Right lobe of liver (tissue), 6 donors: Measurements from ENCODE around the gene LIMK2. TPM values are rescaled to one million over a fixed set of nuclear protein-coding genes. Genes with fewer than 3 reads are reported as not detected.

Experiments
- ATAC-seq, 4 donors: fragments of 200-7000 bp; cut with Tn5 transposase; one replicate each; pipeline ENCODE4 v1.9.1; 2020; ENCODE audit warnings: mild to moderate bottlenecking in 4 of 4, moderate library complexity in 4 of 4
- DNase-seq, 3 donors: peaks; one replicate each; pipeline ENCODE4 v3.0.0-alpha.2; 2020
- H3K27ac ChIP-seq, 3 donors: fragments of 200-600 bp; one replicate each; pipeline ENCODE4 v1.8.0; 2022
- H3K27me3 ChIP-seq, 2 donors: fragments of 200-600 bp; one replicate each; pipeline ENCODE4 v1.8.0; 2022
- H3K36me3 ChIP-seq, 4 donors: fragments of 200-600 bp; sonication (generic) in 1 of 4; one replicate each; pipeline versions ENCODE4 v1.5.1 to v1.8.0; 2017 to 2022; ENCODE audit warnings: control low read depth in 1 of 4
- H3K4me1 ChIP-seq, 4 donors: fragments of 200-600 bp; sonication (generic) in 1 of 4; one replicate each; pipeline versions ENCODE4 v1.5.1 to v1.8.0; 2017 to 2022; ENCODE audit warnings: control low read depth in 1 of 4
- H3K4me3 ChIP-seq, 3 donors: fragments of 200-600 bp; one replicate each; pipeline ENCODE4 v1.8.0; 2022
- H3K9me3 ChIP-seq, 4 donors: fragments of 200-600 bp; sonication (generic) in 1 of 4; one replicate each; pipeline versions ENCODE4 v1.5.1 to v1.8.0; 2017 to 2022; ENCODE audit warnings: control low read depth in 1 of 4
- POLR2A ChIP-seq: fragments of 450-650 bp; IDR thresholded peaks from one replicate; pipeline ENCODE4 v1.6.1; 2017; ENCODE audit warnings: antibody characterized with exemption, mild to moderate bottlenecking
- WGBS: methylation state at CpG from one replicate; pipeline ENCODE4 v1.1.6; 2018; ENCODE audit warnings: low coverage, low lambda C conversion rate; ENCODE audit not compliant: insufficient coverage; ENCODE audit errors: missing lambda C conversion rate; 5-methylcytosine and 5-hydroxymethylcytosine counted together
- intact Hi-C, 2 donors: fragments of 100-400 bp; cut with DNase I; formaldehyde crosslinking; loops; one replicate each; pipeline versions ENCODE4 v1.11.2 to v1.14.1; 2022
- small RNA-seq, 2 experiments: library from RNA; depleted of rRNA; stranded (forward); fragments of <200 nt; gene quantifications; one replicate each; pipeline ENCODE3, GENCODE V24; 2016
- total RNA-seq, 6 experiments: library from RNA; depleted of rRNA in 2 of 6; stranded (reverse); fragments of >200 nt in 2 of 6; fragmentation: NEBNext Ultra II Directional in 3 of 6; extraction: Animal tissue kit (Norgen Biotek cat#: 25700) in 3 of 6; gene quantifications; one replicate each; pipeline versions ENCODE4 v1.1.0 to v1.2.4, GENCODE V29; 2016 to 2023
- TF ChIP-seq, protein P1 (sequence below), 4 donors: fragments of 200-600 bp in 3 of 4; fragments of 450-650 bp in 1 of 4; IDR thresholded peaks; one replicate each; pipeline versions ENCODE4 v1.5.1 to v1.8.0; 2016 to 2022; ENCODE audit warnings: antibody characterized with exemption in 4 of 4, mild to moderate bottlenecking in 2 of 4
- donor health status: DM: no; HTN: yes; CAD: no.
- donor health status: DM: no; HTN: no; CAD: no.
- donor health status: DM: no; HTN: no; CAD: no.
- donor health status: DM: no; HTN: yes; CAD: no.
- donor health status: DM: no; HTN: yes; CAD: no.

The LIMK2 gene
- total RNA-seq, 6 experiments from 2014 or later = 6.3 to 47.9 (median 19.6) TPM

DNA sequence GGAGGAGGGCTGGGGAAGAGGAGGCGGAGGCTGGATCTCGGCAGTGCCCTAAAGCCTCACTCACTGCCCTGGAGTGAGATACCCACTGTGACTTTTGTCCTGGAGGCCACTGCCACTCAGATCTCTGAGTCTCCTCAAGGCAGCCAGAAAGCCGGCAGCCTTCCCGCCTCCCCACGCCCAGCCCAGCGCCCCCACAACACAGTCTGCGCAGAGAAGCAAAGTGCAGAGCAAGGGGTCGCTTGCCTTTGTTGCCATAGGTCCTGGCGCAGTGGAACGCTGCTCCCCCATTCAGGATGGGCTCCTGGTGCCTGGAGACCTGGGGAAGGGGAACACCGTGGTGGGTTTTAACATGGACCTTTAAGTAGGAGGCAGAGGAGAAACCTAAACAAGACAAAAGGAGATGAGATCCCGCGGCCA, 116.5 kb downstream of the LIMK2 start:
- 88% methylated on average over 9 of the region's 13 CpGs for WGBS
- no peaks in the 10 kb centered on the region for H3K4me1 ChIP-seq
- peaks cover 0 to 48% (median 11%) of the 10 kb centered on the region in 4 donors for H3K36me3 ChIP-seq
- DNase-seq = no peak
- intact Hi-C loops = no loop called here
- H3K27ac ChIP-seq = no peak overlapping the region
- no peaks in the 10 kb centered on the region for H3K9me3 ChIP-seq
- no peak for ATAC-seq
- TF ChIP-seq POLR2A = no peak
- H3K4me3 ChIP-seq = no peak overlapping the region
- H3K27me3 ChIP-seq = no peaks in the 10 kb centered on the region

DNA sequence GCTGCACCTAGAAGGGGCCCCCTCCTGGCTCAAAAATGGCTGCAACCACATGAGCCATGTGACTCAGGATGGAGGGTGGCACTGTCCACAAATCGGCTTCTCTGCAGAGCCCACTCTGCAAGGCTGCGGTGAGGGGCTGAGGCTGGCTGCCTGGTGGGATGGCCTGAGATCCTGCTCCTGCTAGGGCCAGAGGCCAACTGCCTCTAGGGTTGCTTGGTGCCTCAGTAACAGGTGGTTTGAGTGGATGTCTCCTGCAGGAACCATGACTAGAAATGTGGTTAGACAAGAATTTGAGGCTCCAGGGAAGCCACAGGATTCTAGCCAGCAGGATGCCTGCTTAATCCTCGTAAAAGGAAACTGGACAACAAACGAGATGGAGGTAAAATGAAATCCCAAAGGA, 116.9 kb downstream of the LIMK2 start:
- Histone ChIP-seq H3K4me1 (peaks cover 0 to 3% (median 0%) of the 10 kb centered on the region in 4 donors), H3K27me3 (no peaks in the 10 kb centered on the region), H3K4me3 (no peak overlapping the region), H3K27ac (no peak overlapping the region), H3K36me3 (peaks cover 0 to 48% (median 12%) of the 10 kb centered on the region in 4 donors), H3K9me3 (no peaks in the 10 kb centered on the region)
- DNase-seq (no peak), ATAC-seq (no peak)
- 65% methylated on average over 2 of the region's 4 CpGs for WGBS
- no peak for TF ChIP-seq POLR2A
- TF ChIP-seq, protein P1, sequence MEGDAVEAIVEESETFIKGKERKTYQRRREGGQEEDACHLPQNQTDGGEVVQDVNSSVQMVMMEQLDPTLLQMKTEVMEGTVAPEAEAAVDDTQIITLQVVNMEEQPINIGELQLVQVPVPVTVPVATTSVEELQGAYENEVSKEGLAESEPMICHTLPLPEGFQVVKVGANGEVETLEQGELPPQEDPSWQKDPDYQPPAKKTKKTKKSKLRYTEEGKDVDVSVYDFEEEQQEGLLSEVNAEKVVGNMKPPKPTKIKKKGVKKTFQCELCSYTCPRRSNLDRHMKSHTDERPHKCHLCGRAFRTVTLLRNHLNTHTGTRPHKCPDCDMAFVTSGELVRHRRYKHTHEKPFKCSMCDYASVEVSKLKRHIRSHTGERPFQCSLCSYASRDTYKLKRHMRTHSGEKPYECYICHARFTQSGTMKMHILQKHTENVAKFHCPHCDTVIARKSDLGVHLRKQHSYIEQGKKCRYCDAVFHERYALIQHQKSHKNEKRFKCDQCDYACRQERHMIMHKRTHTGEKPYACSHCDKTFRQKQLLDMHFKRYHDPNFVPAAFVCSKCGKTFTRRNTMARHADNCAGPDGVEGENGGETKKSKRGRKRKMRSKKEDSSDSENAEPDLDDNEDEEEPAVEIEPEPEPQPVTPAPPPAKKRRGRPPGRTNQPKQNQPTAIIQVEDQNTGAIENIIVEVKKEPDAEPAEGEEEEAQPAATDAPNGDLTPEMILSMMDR (IDR thresholded peaks at IDR 0.05) = no peak
- intact Hi-C loops = no loop called here

Small RNAs within 50 kb of the gene (small RNA-seq; reads per million reads assigned to genes)
- gene RF00019 = 0 reads per million in 2 experiments
- gene RNA5SP496 = 0 reads per million in 2 experiments
- gene RNU6-1128P = 0 reads per million in 2 experiments

Other genes starting within 250 kb of the LIMK2 start
- gene MORC2, start 243.5 kb upstream of the LIMK2 start, total RNA-seq = 10 to 100 TPM in 3 of 6 experiments, 1 to 10 TPM in 3; 7.0 to 15.6 (median 10.8) TPM
- gene TUG1, start 243.0 kb upstream of the LIMK2 start, total RNA-seq = 10 to 100 TPM; 20.0 to 28.1 (median 22.7) TPM
- 10 to 100 TPM; 16.9 to 54.1 (median 24.3) TPM for gene SMTN, start 131.0 kb upstream of the LIMK2 start, total RNA-seq
- 10 to 100 TPM in 3 of 6 experiments, 1 to 10 TPM in 3; 4.7 to 52.0 (median 9.4) TPM for gene SELENOM, start 104.7 kb upstream of the LIMK2 start, total RNA-seq
- under 1 TPM in 4 of 6 experiments, not detected in 2; 0.12 to 0.49 (median 0.26) TPM for gene INPP5J, start 89.3 kb upstream of the LIMK2 start, total RNA-seq
- gene PLA2G3, start 71.8 kb upstream of the LIMK2 start, total RNA-seq = not detected
- gene RNF185, start 52.1 kb upstream of the LIMK2 start, total RNA-seq = 10 to 100 TPM; 28.7 to 40.8 (median 37.4) TPM
- gene PIK3IP1, start 80.2 kb downstream of the LIMK2 start, total RNA-seq = 1 to 10 TPM; 1.3 to 6.6 (median 5.6) TPM
- gene PATZ1, start 134.0 kb downstream of the LIMK2 start, total RNA-seq = 10 to 100 TPM in 4 of 6 experiments, 1 to 10 TPM in 2; 7.4 to 18.8 (median 11.5) TPM
- 10 to 100 TPM; 24.2 to 34.7 (median 26.5) TPM for gene DRG1, start 187.3 kb downstream of the LIMK2 start, total RNA-seq